A673 (cell line): Measurements from ENCODE around the gene GET3.

Experiments used
- CTCF ChIP-seq: fragments of 300-800, 200-600 bp; sonication (generic); conservative IDR thresholded peaks from 2 replicates; pipeline ENCODE4 v1.5.1; 2017; ENCODE audit warnings: low read depth, mild to moderate bottlenecking, antibody characterized with exemption, low read length, moderate library complexity, mixed read lengths
- EZH2 ChIP-seq: fragments of 200-600 bp; sonication (generic); IDR thresholded peaks from 2 replicates; pipeline ENCODE4 v1.6.1; 2017; ENCODE audit warnings: borderline replicate concordance, low read depth, mild to moderate bottlenecking, mixed read lengths, antibody characterized with exemption, low read length; ENCODE audit not compliant: poor library complexity, severe bottlenecking

GRCh38 chr19:12764698-12765097 is 27.4 kb downstream of the GET3 start:
- TF ChIP-seq CTCF (no peak), EZH2 (no peak)
